ENCODE data around the gene RNF125.

RNF125 gene

GRCh38 chr18:32026491-32027086 lies 8.0 kb downstream of the RNF125 start:
- Histone ChIP-seq H3K36me3 (replicated peaks; ENCODE audit: low read depth, low read length) (no peaks in the 10 kb centered on the region), H3K4me3 (ENCODE audit: low read length) (no peak overlapping the region), H3K9me3 (ENCODE audit: insufficient read depth, low read length) (no peaks in the 10 kb centered on the region), H3K9ac (ENCODE audit: low read length) (no peak overlapping the region), H3K27me3 (ENCODE audit: low read depth, low read length) (no peaks in the 10 kb centered on the region), H3K4me2 (ENCODE audit: low read length) (peak overlapping the region; percentile 31), H3K27ac (ENCODE audit: low read length) (no peak overlapping the region), H3K4me1 (ENCODE audit: low read length) (peaks cover 12% of the 10 kb centered on the region), H3K79me2 (ENCODE audit: low read length) (no peaks in the 10 kb centered on the region), H4K20me1 (ENCODE audit: insufficient read depth, low read length) (no peaks in the 10 kb centered on the region), H2AFZ (ENCODE audit: low read depth, low read length) (no peak overlapping the region)
- no peak for TF ChIP-seq EZH2phosphoT487 (IDR thresholded peaks at IDR 0.05; ENCODE audit: low read depth)
- TF ChIP-seq CTCF (IDR thresholded peaks at IDR 0.05; ENCODE audit: low read depth, low read length): no peak

- no peak overlapping the region for H3K4me3 ChIP-seq (ENCODE audit: low read length)
- no peak overlapping the region for H3K4me2 ChIP-seq (ENCODE audit: low read length)
- H3K27me3 ChIP-seq (ENCODE audit: low read depth, low read length): no peaks in the 10 kb centered on the region
- TF ChIP-seq CTCF (IDR thresholded peaks at IDR 0.05; ENCODE audit: low read depth, low read length) (no peak), EZH2phosphoT487 (IDR thresholded peaks at IDR 0.05; ENCODE audit: low read depth) (no peak)
- H4K20me1 ChIP-seq (ENCODE audit: insufficient read depth, low read length): no peaks in the 10 kb centered on the region
- peaks cover 15% of the 10 kb centered on the region for H3K4me1 ChIP-seq (ENCODE audit: low read length)
- no peaks in the 10 kb centered on the region for H3K36me3 ChIP-seq (replicated peaks; ENCODE audit: low read depth, low read length)
- H3K27ac ChIP-seq (ENCODE audit: low read length): no peak overlapping the region
- H3K9ac ChIP-seq (ENCODE audit: low read length): no peak overlapping the region
- no peak overlapping the region for H2AFZ ChIP-seq (ENCODE audit: low read depth, low read length)
- H3K79me2 ChIP-seq (ENCODE audit: low read length): no peaks in the 10 kb centered on the region
- no peaks in the 10 kb centered on the region for H3K9me3 ChIP-seq (ENCODE audit: insufficient read depth, low read length)
These were observed 10.9 kb downstream of the RNF125 start for GRCh38 chr18:32029558-32029957.

- H3K4me3 ChIP-seq (ENCODE audit: low read length): no peak overlapping the region
- no peaks in the 10 kb centered on the region for H3K27me3 ChIP-seq (ENCODE audit: low read depth, low read length)
- H3K27ac ChIP-seq (ENCODE audit: low read length): no peak overlapping the region
- H3K9ac ChIP-seq (ENCODE audit: low read length): no peak overlapping the region
- no peaks in the 10 kb centered on the region for H4K20me1 ChIP-seq (ENCODE audit: insufficient read depth, low read length)
- H3K4me1 ChIP-seq (ENCODE audit: low read length): peaks cover 20% of the 10 kb centered on the region
- 0 out of 2 replicates have a peak overlapping the region, but pooled peaks have one; percentile 2 for H3K4me2 ChIP-seq (ENCODE audit: low read length)
- TF ChIP-seq EZH2phosphoT487 (IDR thresholded peaks at IDR 0.05; ENCODE audit: low read depth): no peak
- no peak for TF ChIP-seq CTCF (IDR thresholded peaks at IDR 0.05; ENCODE audit: low read depth, low read length)
- H3K9me3 ChIP-seq (ENCODE audit: insufficient read depth, low read length): no peaks in the 10 kb centered on the region
- H3K36me3 ChIP-seq (replicated peaks; ENCODE audit: low read depth, low read length): no peaks in the 10 kb centered on the region
- H3K79me2 ChIP-seq (ENCODE audit: low read length): no peaks in the 10 kb centered on the region
- H2AFZ ChIP-seq (ENCODE audit: low read depth, low read length): no peak overlapping the region
These were observed 14.0 kb downstream of the RNF125 start for GRCh38 chr18:32032609-32033008.

GRCh38 chr18:32036506-32037180 lies 18.0 kb downstream of the RNF125 start:
- Histone ChIP-seq H3K4me2 (ENCODE audit: low read length) (peak overlapping the region; percentile 34), H3K4me1 (ENCODE audit: low read length) (peaks cover 21% of the 10 kb centered on the region), H3K27ac (ENCODE audit: low read length) (no peak overlapping the region), H3K9ac (ENCODE audit: low read length) (no peak overlapping the region), H3K27me3 (ENCODE audit: low read depth, low read length) (no peaks in the 10 kb centered on the region), H3K9me3 (ENCODE audit: insufficient read depth, low read length) (no peaks in the 10 kb centered on the region), H3K4me3 (ENCODE audit: low read length) (peak overlapping the region; percentile 34; the same call in 1 of the 2 replicates), H3K79me2 (ENCODE audit: low read length) (no peaks in the 10 kb centered on the region), H4K20me1 (ENCODE audit: insufficient read depth, low read length) (no peaks in the 10 kb centered on the region), H3K36me3 (replicated peaks; ENCODE audit: low read depth, low read length) (no peaks in the 10 kb centered on the region), H2AFZ (ENCODE audit: low read depth, low read length) (no peak overlapping the region; the same call in 1 of the 2 replicates)
- TF ChIP-seq EZH2phosphoT487 (IDR thresholded peaks at IDR 0.05; ENCODE audit: low read depth) (no peak), CTCF (IDR thresholded peaks at IDR 0.05; ENCODE audit: low read depth, low read length) (no peak)

Measured in OCI-LY3 (cell line).